Measurements from ENCODE around the gene XPC.

Gene XPC

DNA sequence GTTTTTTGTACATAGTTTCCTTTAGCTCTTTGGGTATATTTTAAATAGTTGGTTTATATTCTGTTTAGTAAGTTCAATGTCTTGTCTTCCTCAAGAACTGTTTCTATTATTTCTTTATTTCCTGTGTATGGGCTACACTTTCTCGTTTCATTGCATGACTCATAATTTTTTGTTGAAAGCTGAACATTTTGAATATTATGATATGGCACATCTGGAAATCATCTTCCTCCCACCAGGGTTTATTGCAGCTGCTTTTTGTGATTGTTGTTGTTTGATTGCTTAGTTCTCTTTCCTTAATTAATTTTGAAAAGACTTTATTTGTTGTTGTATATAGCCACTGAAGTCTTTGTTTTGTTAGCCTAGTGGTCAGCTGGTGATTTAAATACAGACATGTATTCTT is 44.1 kb upstream of the XPC start:
- TF ChIP-seq, protein P1, sequence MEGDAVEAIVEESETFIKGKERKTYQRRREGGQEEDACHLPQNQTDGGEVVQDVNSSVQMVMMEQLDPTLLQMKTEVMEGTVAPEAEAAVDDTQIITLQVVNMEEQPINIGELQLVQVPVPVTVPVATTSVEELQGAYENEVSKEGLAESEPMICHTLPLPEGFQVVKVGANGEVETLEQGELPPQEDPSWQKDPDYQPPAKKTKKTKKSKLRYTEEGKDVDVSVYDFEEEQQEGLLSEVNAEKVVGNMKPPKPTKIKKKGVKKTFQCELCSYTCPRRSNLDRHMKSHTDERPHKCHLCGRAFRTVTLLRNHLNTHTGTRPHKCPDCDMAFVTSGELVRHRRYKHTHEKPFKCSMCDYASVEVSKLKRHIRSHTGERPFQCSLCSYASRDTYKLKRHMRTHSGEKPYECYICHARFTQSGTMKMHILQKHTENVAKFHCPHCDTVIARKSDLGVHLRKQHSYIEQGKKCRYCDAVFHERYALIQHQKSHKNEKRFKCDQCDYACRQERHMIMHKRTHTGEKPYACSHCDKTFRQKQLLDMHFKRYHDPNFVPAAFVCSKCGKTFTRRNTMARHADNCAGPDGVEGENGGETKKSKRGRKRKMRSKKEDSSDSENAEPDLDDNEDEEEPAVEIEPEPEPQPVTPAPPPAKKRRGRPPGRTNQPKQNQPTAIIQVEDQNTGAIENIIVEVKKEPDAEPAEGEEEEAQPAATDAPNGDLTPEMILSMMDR (conservative IDR thresholded peaks at IDR 0.05; ENCODE audit: low read depth, low read length) = no peak
- DNase-seq (ENCODE audit: low read depth) = no peak
- H3K4me3 ChIP-seq (ENCODE audit: low read depth, low read length) = no peak overlapping the region

DNA sequence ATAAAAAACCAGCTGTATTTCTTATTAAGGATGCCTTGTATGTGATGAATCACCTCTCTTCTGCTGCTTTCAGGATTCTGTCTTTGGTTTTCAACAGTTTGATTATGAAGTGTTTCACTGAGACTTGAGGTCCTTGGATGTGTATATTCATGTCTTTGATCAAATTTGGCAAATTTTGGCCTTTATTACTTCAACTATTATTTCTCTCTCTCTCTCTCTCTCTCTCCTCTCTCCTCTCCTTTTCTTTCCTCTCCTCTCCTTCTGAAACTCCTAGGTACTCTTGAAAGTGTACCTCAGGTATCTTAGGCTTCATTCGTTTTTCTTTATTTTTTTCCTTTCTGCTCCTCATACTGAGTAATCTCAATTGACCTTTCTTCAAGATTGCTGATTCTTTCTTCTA is 43.5 kb upstream of the XPC start:
- no peak for DNase-seq (ENCODE audit: low read depth)
- TF ChIP-seq, protein P1 (conservative IDR thresholded peaks at IDR 0.05; ENCODE audit: low read depth, low read length) = no peak
- no peak overlapping the region for H3K4me3 ChIP-seq (ENCODE audit: low read depth, low read length)

GRCh38 chr3:14220933-14221332 is 42.5 kb upstream of the XPC start:
- H3K4me3 ChIP-seq (ENCODE audit: low read depth, low read length) = no peak overlapping the region
- TF ChIP-seq, protein P1 (conservative IDR thresholded peaks at IDR 0.05; ENCODE audit: low read depth, low read length) = no peak
- DNase-seq (ENCODE audit: low read depth) = no peak

DNA sequence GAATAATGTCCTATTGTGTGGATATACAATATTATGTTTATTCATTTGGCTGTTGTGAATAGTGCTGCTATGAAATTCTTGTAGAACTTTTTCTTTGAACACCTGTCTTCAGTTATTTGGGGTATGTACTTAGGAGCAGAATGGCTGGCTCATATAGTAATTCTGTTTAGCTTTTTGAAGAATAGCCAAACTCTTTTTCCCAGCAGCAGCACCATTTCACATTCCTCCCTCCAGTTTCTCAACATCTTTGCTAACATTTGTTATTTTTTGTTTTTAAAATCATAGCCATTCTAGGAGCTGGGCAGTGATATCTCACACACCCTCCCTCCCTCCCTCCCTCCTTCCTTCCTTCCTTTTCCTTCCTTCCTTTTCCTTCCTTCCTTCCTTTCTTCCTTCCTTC is 40.0 kb upstream of the XPC start:
- TF ChIP-seq, protein P1 (conservative IDR thresholded peaks at IDR 0.05; ENCODE audit: low read depth, low read length) = no peak
- no peak overlapping the region for H3K4me3 ChIP-seq (ENCODE audit: low read depth, low read length)
- no peak for DNase-seq (ENCODE audit: low read depth)

DNA sequence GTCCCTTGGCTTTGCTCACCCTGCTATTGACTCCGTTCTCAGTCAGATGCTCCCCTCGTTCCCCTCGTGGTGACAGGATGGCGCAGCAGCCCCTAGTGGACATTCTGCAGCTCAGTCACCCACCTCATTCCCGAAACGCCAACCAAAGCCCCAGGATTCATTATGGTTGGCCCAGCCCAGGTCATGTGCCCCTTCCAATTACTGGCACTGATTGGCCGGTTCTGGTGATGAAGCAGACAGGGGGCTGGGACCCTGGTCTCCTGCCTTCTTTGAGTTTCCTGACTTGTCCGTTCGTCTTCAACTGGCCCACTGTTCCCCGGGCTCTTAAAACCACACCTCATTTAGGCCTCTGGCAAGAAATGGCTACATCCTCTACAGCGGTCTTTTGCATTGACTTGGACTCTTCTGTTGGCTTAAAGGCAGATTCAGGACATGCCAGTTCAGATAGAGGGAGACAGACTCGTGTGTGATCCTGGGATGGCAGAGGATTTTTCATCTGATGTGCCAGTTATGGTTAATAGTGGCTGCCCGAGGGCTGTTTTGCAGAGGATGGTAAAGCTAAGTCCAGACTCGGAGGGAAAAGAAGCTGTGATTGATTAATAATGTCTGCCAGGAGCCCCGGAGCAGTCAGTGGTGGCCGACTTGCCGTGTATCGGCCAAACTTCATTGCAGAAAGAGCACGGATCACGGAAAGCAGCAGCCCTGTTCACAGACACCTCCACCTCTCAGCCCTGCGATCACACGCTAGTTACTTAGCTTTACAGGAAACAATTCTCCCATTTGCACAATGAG is 38.1 kb upstream of the XPC start:
- DNase-seq (ENCODE audit: low read depth) = peak; percentile 88
- peak overlapping the region; percentile 40 for H3K4me3 ChIP-seq (ENCODE audit: low read depth, low read length)

DNA sequence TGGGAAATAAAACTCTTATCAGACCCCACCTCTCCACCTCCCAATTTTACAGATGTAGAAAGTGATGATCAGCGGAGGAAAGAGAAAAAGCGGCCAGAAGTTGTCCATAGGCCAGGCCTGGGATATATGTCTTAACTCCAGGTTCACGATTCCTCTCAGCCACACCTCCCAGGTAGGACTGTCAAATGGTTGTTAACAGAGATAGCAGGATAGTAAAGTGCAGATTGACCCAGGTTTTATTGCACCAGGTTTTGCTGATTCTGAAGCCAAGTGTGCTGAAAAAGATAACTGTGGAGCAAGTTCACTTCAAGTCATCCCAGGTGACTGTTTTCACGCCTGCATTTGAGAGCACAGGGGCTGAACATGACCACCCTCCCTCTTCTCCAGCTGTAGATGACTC is 36.4 kb upstream of the XPC start:
- TF ChIP-seq, protein P1 (conservative IDR thresholded peaks at IDR 0.05; ENCODE audit: low read depth, low read length) = no peak
- H3K4me3 ChIP-seq (ENCODE audit: low read depth, low read length) = no peak overlapping the region
- no peak for DNase-seq (ENCODE audit: low read depth)

More for the DNA sequence above, 38.1 kb upstream of the XPC start:
- TF ChIP-seq, protein P1 (conservative IDR thresholded peaks at IDR 0.05; ENCODE audit: low read depth, low read length) = peak; percentile 65
